SU-DHL-6 (cell line): ENCODE data around the gene ANKS1B.

Source experiments
- H2AFZ ChIP-seq: fragments of 200-600 bp; sonication (generic); 2 replicates; pipeline ENCODE4 v1.6.1; 2014; ENCODE audit warnings: low read depth, mild to moderate bottlenecking, moderate library complexity, mixed read lengths, antibody characterized with exemption, low read length; ENCODE audit not compliant: severe bottlenecking
- H3F3A ChIP-seq: fragments of 200-600 bp; shearing (Covaris generic); 2 replicates; pipeline ENCODE4 v1.6.0; 2016; ENCODE audit warnings: antibody characterized with exemption, mild to moderate bottlenecking; ENCODE audit not compliant: insufficient read depth
- H3K27ac ChIP-seq: fragments of 200-600 bp; sonication (generic); 2 replicates; pipeline ENCODE4 v1.5.1; 2016; ENCODE audit warnings: low read depth, mild to moderate bottlenecking, low read length, moderate library complexity, mixed read lengths
- H3K27me3 ChIP-seq: fragments of 200-600 bp; sonication (generic), shearing (Covaris generic); 2 replicates; pipeline ENCODE4 v1.6.0; 2014; ENCODE audit warnings: mild to moderate bottlenecking, low read length
- H3K36me3 ChIP-seq: fragments of 200-600 bp; sonication (generic); 2 replicates; pipeline ENCODE4 v1.6.1; 2014; ENCODE audit warnings: mild to moderate bottlenecking, low read length, mixed read lengths
- H3K4me2 ChIP-seq: fragments of 300-600, 200-600 bp; shearing (Covaris generic), sonication (generic); 2 replicates; pipeline ENCODE4 v1.6.0; 2014; ENCODE audit warnings: low read length, low read depth, mild to moderate bottlenecking; ENCODE audit not compliant: poor library complexity, severe bottlenecking
- H3K4me3 ChIP-seq: fragments of 200-600 bp; sonication (generic); 2 replicates; pipeline ENCODE4 v1.5.1; 2014; ENCODE audit warnings: antibody characterized with exemption, low read length, mild to moderate bottlenecking, mixed read lengths; ENCODE audit not compliant: insufficient read depth, poor library complexity, severe bottlenecking
- H3K79me2 ChIP-seq: fragments of 200-600 bp; sonication (generic); 2 replicates; pipeline ENCODE4 v1.6.1; 2014; ENCODE audit warnings: mild to moderate bottlenecking, low read length, moderate library complexity; ENCODE audit not compliant: insufficient read depth
- H3K9ac ChIP-seq: fragments of 200-600 bp; sonication (generic); 2 replicates; pipeline ENCODE4 v1.7.0; 2014; ENCODE audit warnings: mild to moderate bottlenecking, low read length
- H3K9me2 ChIP-seq: fragments of 200-600 bp; sonication (generic); replicated peaks from 2 replicates; pipeline ENCODE4 v1.6.1; 2014; ENCODE audit warnings: low read length; ENCODE audit not compliant: insufficient read depth
- H3K9me3 ChIP-seq: fragments of 200-600 bp; sonication (generic); 2 replicates; pipeline ENCODE4 v1.6.1; 2014; ENCODE audit warnings: low read length, mixed read lengths; ENCODE audit not compliant: insufficient read depth
- H4K20me1 ChIP-seq: fragments of 200-600 bp; sonication (generic); 2 replicates; pipeline ENCODE4 v1.6.1; 2014; ENCODE audit warnings: low read depth, mild to moderate bottlenecking, antibody characterized with exemption, low read length, moderate library complexity, mixed read lengths
- CTCF ChIP-seq: fragments of 200-600 bp; sonication (generic); IDR thresholded peaks from one replicate; pipeline ENCODE4 v1.5.1; 2017; ENCODE audit warnings: antibody characterized with exemption, mild to moderate bottlenecking, low read length, moderate library complexity; ENCODE audit not compliant: insufficient read depth, poor library complexity, severe bottlenecking
- EZH2phosphoT487 ChIP-seq: fragments of 200-600 bp; sonication (generic), shearing (Covaris generic); conservative IDR thresholded peaks from 2 replicates; pipeline ENCODE4 v1.6.1; 2018; ENCODE audit warnings: mild to moderate bottlenecking, antibody characterized with exemption, low read length, moderate library complexity, mixed read lengths

Gene ANKS1B

GRCh38 chr12:99281277-99281676 is 703.5 kb downstream of the ANKS1B start:
- Histone ChIP-seq H3K9me3 (no peaks in the 10 kb centered on the region), H3K36me3 (no peaks in the 10 kb centered on the region)

GRCh38 chr12:99278899-99279298 is 705.8 kb downstream of the ANKS1B start:
- Histone ChIP-seq H3K36me3 (no peaks in the 10 kb centered on the region), H3K27ac (no peak overlapping the region), H2AFZ (no peak overlapping the region), H4K20me1 (no peaks in the 10 kb centered on the region), H3K9ac (no peak overlapping the region), H3F3A (no peaks in the 10 kb centered on the region), H3K4me3 (no peak overlapping the region), H3K27me3 (no peaks in the 10 kb centered on the region), H3K4me2 (no peak overlapping the region), H3K9me3 (no peaks in the 10 kb centered on the region), H3K79me2 (no peaks in the 10 kb centered on the region), H3K9me2 (no peaks in the 10 kb centered on the region)
- no peak for TF ChIP-seq CTCF
- no peak for TF ChIP-seq EZH2phosphoT487

More at GRCh38 chr12:99281277-99281676, 703.5 kb downstream of the ANKS1B start:
- Histone ChIP-seq H3K9me2 (no peaks in the 10 kb centered on the region), H3K27me3 (no peaks in the 10 kb centered on the region), H3K4me3 (no peak overlapping the region), H3K79me2 (no peaks in the 10 kb centered on the region), H3K9ac (no peak overlapping the region), H3F3A (no peaks in the 10 kb centered on the region), H2AFZ (no peak overlapping the region), H4K20me1 (no peaks in the 10 kb centered on the region), H3K4me2 (no peak overlapping the region), H3K27ac (no peak overlapping the region)
- TF ChIP-seq EZH2phosphoT487 (no peak), CTCF (no peak)

- Histone ChIP-seq H3K27me3 (no peaks in the 10 kb centered on the region), H3K9me3 (no peaks in the 10 kb centered on the region), H3F3A (no peaks in the 10 kb centered on the region), H3K9me2 (no peaks in the 10 kb centered on the region), H4K20me1 (no peaks in the 10 kb centered on the region), H3K79me2 (no peaks in the 10 kb centered on the region), H3K27ac (no peak overlapping the region), H3K36me3 (no peaks in the 10 kb centered on the region), H3K9ac (no peak overlapping the region), H2AFZ (no peak overlapping the region), H3K4me2 (no peak overlapping the region), H3K4me3 (no peak overlapping the region)
- TF ChIP-seq EZH2phosphoT487 = no peak
- no peak for TF ChIP-seq CTCF
Observed at GRCh38 chr12:99277591-99278379, 707.0 kb downstream of the ANKS1B start.
